ENCODE data around the gene TPMT. TPM values are rescaled to one million over a fixed set of nuclear protein-coding genes. Genes with fewer than 3 reads are reported as not detected.

The TPMT gene
- polyA plus RNA-seq, 2 of the 4 experiments (the other 2 are of a cell fraction): 11.2 to 16.5 TPM

DNA sequence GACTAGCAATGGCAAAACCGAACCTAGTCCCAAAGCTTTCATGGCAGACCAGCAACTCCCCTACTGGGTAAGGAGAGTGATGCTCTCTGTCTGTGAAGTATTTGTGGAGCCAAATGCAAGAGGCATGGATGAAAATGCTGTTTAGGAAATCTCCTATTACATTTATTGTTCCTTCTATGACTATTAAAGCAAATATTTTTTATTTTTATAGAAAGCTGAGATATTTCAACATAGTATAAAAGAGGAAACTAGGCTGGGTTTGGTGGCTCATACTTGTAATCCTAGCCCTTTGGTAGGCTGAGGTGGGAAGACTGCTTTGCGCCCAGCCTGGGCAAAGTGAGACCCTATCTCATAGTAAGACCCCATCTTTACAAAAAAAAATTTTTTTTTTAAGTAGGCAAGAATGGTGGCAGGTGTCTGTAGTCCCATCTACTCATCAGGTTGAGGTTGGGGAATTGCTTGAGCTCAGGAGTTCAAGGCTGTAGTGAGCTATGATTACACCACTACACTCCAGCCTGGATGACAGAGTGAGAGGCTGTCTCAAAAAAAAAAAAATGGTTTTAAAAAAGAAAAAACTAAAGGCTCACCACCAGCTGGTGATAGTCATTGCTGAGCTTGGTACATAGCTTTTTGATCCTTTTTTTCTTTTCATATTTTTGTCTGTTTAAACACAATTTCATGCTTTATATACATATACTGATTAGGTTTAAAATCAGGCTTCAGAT is 11.6 kb upstream of the TPMT start:
- POLR2A ChIA-PET: no interaction called here
- ATAC-seq (no peak), DNase-seq (ENCODE audit: low read depth in 1 of 2, low spot score in 1 of 2) (no peak), FAIRE-seq (no peak)
- H3K4me1 ChIP-seq: no peaks in the 10 kb centered on the region
- 97% methylated on average over 2 of the region's 2 CpGs for WGBS (ENCODE audit: missing lambda C conversion rate)
- no peak overlapping the region for H3K27ac ChIP-seq
- H3K4me3 ChIP-seq: no peak overlapping the region
- no peaks in the 10 kb centered on the region for H3K9me3 ChIP-seq
- CTCF ChIA-PET: interaction anchor here (2.0 kb wide), 1 partner anchor 10 kb away, joined by 4 read pairs; no protein-coding TSS in a partner anchor
- H3K4me2 ChIP-seq: no peak overlapping the region
- no peak for TF ChIP-seq HOXB5 (CRISPR knock-in tag; IDR thresholded peaks at IDR 0.05)
- no peak for TF ChIP-seq ZFP36 (IDR thresholded peaks at IDR 0.05; ENCODE audit: borderline replicate concordance, partially characterized antibody)
- TF ChIP-seq RARB (CRISPR knock-in tag; IDR thresholded peaks at IDR 0.05): no peak
- no peak for TF ChIP-seq EHMT2 (IDR thresholded peaks at IDR 0.05; ENCODE audit: low read depth)
- no peak for TF ChIP-seq BCL3 (IDR thresholded peaks at IDR 0.05)
- TF ChIP-seq CBX2 (IDR thresholded peaks at IDR 0.05; ENCODE audit: borderline replicate concordance, low read depth): no peak
- no peak for TF ChIP-seq E2F6 (IDR thresholded peaks at IDR 0.05; ENCODE audit: borderline replicate concordance, low read depth)
- no peak for TF ChIP-seq ZC3H11A (IDR thresholded peaks at IDR 0.05)
- TF ChIP-seq FOSB (CRISPR knock-in tag; IDR thresholded peaks at IDR 0.05): no peak
- no peak for TF ChIP-seq RNF2 (IDR thresholded peaks at IDR 0.05; ENCODE audit: borderline replicate concordance, low read depth)
- no peak for TF ChIP-seq CHD4 (IDR thresholded peaks at IDR 0.05; ENCODE audit: borderline replicate concordance)
- no peak for TF ChIP-seq SREBF2 (IDR thresholded peaks at IDR 0.05)
- TF ChIP-seq MAZ (IDR thresholded peaks at IDR 0.05; ENCODE audit: borderline replicate concordance, low read depth, low read length): no peak
- TF ChIP-seq FOXS1 (CRISPR knock-in tag; IDR thresholded peaks at IDR 0.05): no peak
- TF ChIP-seq, protein P1, sequence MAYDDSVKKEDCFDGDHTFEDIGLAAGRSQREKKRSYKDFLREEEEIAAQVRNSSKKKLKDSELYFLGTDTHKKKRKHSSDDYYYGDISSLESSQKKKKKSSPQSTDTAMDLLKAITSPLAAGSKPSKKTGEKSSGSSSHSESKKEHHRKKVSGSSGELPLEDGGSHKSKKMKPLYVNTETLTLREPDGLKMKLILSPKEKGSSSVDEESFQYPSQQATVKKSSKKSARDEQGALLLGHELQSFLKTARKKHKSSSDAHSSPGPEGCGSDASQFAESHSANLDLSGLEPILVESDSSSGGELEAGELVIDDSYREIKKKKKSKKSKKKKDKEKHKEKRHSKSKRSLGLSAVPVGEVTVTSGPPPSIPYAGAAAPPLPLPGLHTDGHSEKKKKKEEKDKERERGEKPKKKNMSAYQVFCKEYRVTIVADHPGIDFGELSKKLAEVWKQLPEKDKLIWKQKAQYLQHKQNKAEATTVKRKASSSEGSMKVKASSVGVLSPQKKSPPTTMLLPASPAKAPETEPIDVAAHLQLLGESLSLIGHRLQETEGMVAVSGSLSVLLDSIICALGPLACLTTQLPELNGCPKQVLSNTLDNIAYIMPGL (CRISPR knock-in tag; IDR thresholded peaks at IDR 0.05; ENCODE audit: borderline replicate concordance): no peak
- TF ChIP-seq MYC (IDR thresholded peaks at IDR 0.05; ENCODE audit: borderline replicate concordance, low read length): no peak
- no peak for TF ChIP-seq NFE2L2 (conservative IDR thresholded peaks at IDR 0.05; ENCODE audit: low read length)
- no peak for TF ChIP-seq POLR2A (IDR thresholded peaks at IDR 0.05; ENCODE audit: low read length)
- no peak for TF ChIP-seq ZNF302 (CRISPR knock-in tag; IDR thresholded peaks at IDR 0.05)

DNA sequence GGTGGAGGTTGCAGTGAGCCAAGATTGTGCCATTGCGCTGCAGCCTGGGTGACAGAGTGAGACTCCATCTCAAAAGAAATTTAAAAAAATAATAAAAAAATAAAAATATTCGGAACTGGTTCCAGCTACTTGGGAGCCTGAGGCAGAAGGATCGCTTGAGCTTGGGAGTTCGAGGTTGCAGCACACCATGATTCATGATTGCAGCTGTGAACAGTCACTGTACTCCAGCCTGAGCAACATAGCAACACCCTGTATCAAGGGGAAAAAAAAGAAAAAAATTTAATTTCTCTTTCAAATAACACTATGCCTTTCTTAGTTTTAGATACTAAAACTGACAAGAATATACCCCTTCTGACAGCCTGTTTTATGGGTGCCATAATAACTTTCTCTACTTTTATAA is 10.9 kb upstream of the TPMT start:
- ATAC-seq: no peak
- Histone ChIP-seq H3K4me1 (no peaks in the 10 kb centered on the region), H3K4me3 (no peak overlapping the region), H3K4me2 (no peak overlapping the region), H3K9me3 (no peaks in the 10 kb centered on the region), H3K27ac (no peak overlapping the region)
- no peak for FAIRE-seq
- POLR2A ChIA-PET: no interaction called here
- 89% methylated on average over 4 of the region's 4 CpGs for WGBS (ENCODE audit: missing lambda C conversion rate)
- TF ChIP-seq E2F6 (IDR thresholded peaks at IDR 0.05; ENCODE audit: borderline replicate concordance, low read depth) (no peak), RNF2 (IDR thresholded peaks at IDR 0.05; ENCODE audit: borderline replicate concordance, low read depth) (no peak), MAFK (IDR thresholded peaks at IDR 0.05; ENCODE audit: partially characterized antibody) (no peak), MYC (IDR thresholded peaks at IDR 0.05; ENCODE audit: borderline replicate concordance, low read length) (no peak), ZNF302 (CRISPR knock-in tag; IDR thresholded peaks at IDR 0.05) (no peak), REST (IDR thresholded peaks at IDR 0.05) (no peak), RCOR1 (IDR thresholded peaks at IDR 0.05; ENCODE audit: low read depth, low read length) (no peak), KDM1A (IDR thresholded peaks at IDR 0.05; ENCODE audit: low read depth) (no peak), HOXB5 (CRISPR knock-in tag; IDR thresholded peaks at IDR 0.05) (no peak), CHD4 (IDR thresholded peaks at IDR 0.05; ENCODE audit: borderline replicate concordance) (no peak), EHF (CRISPR knock-in tag; IDR thresholded peaks at IDR 0.05) (no peak), CHD2 (IDR thresholded peaks at IDR 0.05; ENCODE audit: low read length, partially characterized antibody) (no peak), ZFP36 (IDR thresholded peaks at IDR 0.05; ENCODE audit: borderline replicate concordance, partially characterized antibody) (no peak)
- DNase-seq (ENCODE audit: low read depth in 1 of 2, low spot score in 1 of 2): no peak
- CTCF ChIA-PET: interaction anchor here (2.0 kb wide), 1 partner anchor 10 kb away, joined by 4 read pairs; no protein-coding TSS in a partner anchor

Data from A549 (cell line).